Activated gamma-delta T cell treated with anti-CD3 and anti-CD28 coated beads, Interleukin-2, amount 50 U/mL, for 16 hours (primary cell): ENCODE results near the gene HNF4A.

Source experiments
- DNase-seq: peaks from one replicate; pipeline ENCODE4 v3.0.0-alpha.2; 2020; ENCODE audit warnings: low read depth

Gene HNF4A

GRCh38 chr20:44445742-44446710, 90.5 kb downstream of the HNF4A start:
- no peak for DNase-seq

- no peak for DNase-seq
Measured at GRCh38 chr20:44447827-44448419, 92.4 kb downstream of the HNF4A start.

GRCh38 chr20:44448753-44449546, 93.5 kb downstream of the HNF4A start:
- no peak for DNase-seq

GRCh38 chr20:44449864-44450263, 94.4 kb downstream of the HNF4A start:
- DNase-seq, result no peak

GRCh38 chr20:44450281-44450889, 94.9 kb downstream of the HNF4A start:
- no peak for DNase-seq

- DNase-seq, result no peak
Measured at GRCh38 chr20:44450903-44451450, 95.5 kb downstream of the HNF4A start.

- no peak for DNase-seq
Measured at GRCh38 chr20:44454306-44454963, 98.9 kb downstream of the HNF4A start.

- DNase-seq, result no peak
Measured at GRCh38 chr20:44455126-44455525, 99.6 kb downstream of the HNF4A start.

- no peak for DNase-seq
Measured at GRCh38 chr20:44456611-44457010, 101.1 kb downstream of the HNF4A start.

- DNase-seq, result no peak
Measured at GRCh38 chr20:44457016-44457415, 101.5 kb downstream of the HNF4A start.

GRCh38 chr20:44459271-44459670, 103.8 kb downstream of the HNF4A start:
- DNase-seq, result no peak

GRCh38 chr20:44460795-44461141, 105.3 kb downstream of the HNF4A start:
- DNase-seq, result no peak

- no peak for DNase-seq
Measured at GRCh38 chr20:44461142-44461802, 105.8 kb downstream of the HNF4A start.

GRCh38 chr20:44461803-44462174, 106.3 kb downstream of the HNF4A start:
- no peak for DNase-seq

- no peak for DNase-seq
Measured at GRCh38 chr20:44463466-44463865, 108.0 kb downstream of the HNF4A start.

GRCh38 chr20:44464514-44464913, 109.0 kb downstream of the HNF4A start:
- DNase-seq, result no peak

GRCh38 chr20:44465001-44465560, 109.6 kb downstream of the HNF4A start:
- DNase-seq, result no peak

- DNase-seq, result no peak
Measured at GRCh38 chr20:44467289-44467883, 111.9 kb downstream of the HNF4A start.

GRCh38 chr20:44468044-44468782, 112.7 kb downstream of the HNF4A start:
- DNase-seq, result no peak
